ENCODE data around the gene ASTN2.

DNA sequence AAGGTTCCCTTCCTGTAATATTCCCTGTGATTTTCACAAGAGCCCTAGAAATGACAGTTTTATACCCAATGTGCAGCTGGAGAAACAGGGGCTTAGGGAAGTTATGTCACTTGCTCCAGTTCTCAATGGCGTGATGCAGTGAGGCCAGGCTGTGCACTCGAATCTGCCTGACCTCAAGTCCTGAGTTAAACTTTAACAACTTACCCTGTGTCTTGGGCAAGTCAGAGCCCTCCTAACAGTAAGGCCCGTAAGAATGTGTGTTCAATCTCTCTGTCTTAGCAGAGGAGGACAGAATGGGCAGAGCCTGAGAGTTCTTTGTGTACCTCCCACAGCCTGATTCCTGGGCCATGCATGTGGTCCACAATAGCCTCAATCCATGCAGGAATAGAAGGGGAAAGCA lies 546.7 kb downstream of the ASTN2 start:
- TF ChIP-seq, protein P1, sequence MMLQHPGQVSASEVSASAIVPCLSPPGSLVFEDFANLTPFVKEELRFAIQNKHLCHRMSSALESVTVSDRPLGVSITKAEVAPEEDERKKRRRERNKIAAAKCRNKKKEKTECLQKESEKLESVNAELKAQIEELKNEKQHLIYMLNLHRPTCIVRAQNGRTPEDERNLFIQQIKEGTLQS (IDR thresholded peaks at IDR 0.05; ENCODE audit: borderline replicate concordance, extremely low read depth, low read depth, low read length), result no peak
- TF ChIP-seq, protein P2, sequence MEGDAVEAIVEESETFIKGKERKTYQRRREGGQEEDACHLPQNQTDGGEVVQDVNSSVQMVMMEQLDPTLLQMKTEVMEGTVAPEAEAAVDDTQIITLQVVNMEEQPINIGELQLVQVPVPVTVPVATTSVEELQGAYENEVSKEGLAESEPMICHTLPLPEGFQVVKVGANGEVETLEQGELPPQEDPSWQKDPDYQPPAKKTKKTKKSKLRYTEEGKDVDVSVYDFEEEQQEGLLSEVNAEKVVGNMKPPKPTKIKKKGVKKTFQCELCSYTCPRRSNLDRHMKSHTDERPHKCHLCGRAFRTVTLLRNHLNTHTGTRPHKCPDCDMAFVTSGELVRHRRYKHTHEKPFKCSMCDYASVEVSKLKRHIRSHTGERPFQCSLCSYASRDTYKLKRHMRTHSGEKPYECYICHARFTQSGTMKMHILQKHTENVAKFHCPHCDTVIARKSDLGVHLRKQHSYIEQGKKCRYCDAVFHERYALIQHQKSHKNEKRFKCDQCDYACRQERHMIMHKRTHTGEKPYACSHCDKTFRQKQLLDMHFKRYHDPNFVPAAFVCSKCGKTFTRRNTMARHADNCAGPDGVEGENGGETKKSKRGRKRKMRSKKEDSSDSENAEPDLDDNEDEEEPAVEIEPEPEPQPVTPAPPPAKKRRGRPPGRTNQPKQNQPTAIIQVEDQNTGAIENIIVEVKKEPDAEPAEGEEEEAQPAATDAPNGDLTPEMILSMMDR (IDR thresholded peaks at IDR 0.05 in 2 of 3, conservative IDR thresholded peaks at IDR 0.05 in 1 of 3; ENCODE audit: control insufficient read depth in 2 of 3, extremely low read depth in 1 of 3, insufficient read depth in 1 of 3, low read depth in 3 of 3, low read length in 3 of 3), result no peak
- TF ChIP-seq TAF1 (IDR thresholded peaks at IDR 0.05; ENCODE audit: borderline replicate concordance, low read depth, low read length), result no peak
